Glomerular endothelial cell (primary cell): ENCODE data around the gene SCARB1. TPM values are rescaled to one million over a fixed set of nuclear protein-coding genes. Genes with fewer than 3 reads are reported as not detected.

Experiments
- DNase-seq: peaks from one replicate; pipeline ENCODE4 v3.0.0-alpha.2; 2011; ENCODE audit warnings: low read depth, low spot score; ENCODE audit errors: extremely low read depth
- total RNA-seq: library from RNA; depleted of rRNA; stranded (reverse); fragments of >200 nt; gene quantifications from 2 replicates; pipeline ENCODE4 v1.2.3, GENCODE V29; 2015

Gene SCARB1
- total RNA-seq, 1 donor from 2014 or later = 32.4 TPM

- DNase-seq = no peak
Measured at GRCh38 chr12:124866195-124866882, 2.7 kb upstream of the SCARB1 start.

- DNase-seq = no peak
Measured at GRCh38 chr12:124865728-124866127, 2.1 kb upstream of the SCARB1 start.

- no peak for DNase-seq
Measured at GRCh38 chr12:124864326-124864752, 675 bp upstream of the SCARB1 start.

- no peak for DNase-seq
Measured at GRCh38 chr12:124862768-124863415, 772 bp downstream of the SCARB1 start.

GRCh38 chr12:124861898-124862676 lies 1.6 kb downstream of the SCARB1 start:
- DNase-seq = no peak

- no peak for DNase-seq
Measured at GRCh38 chr12:124861492-124861891, 2.2 kb downstream of the SCARB1 start.

GRCh38 chr12:124857921-124858461 lies 5.7 kb downstream of the SCARB1 start:
- no peak for DNase-seq

GRCh38 chr12:124856842-124857178 lies 6.9 kb downstream of the SCARB1 start:
- DNase-seq = no peak

GRCh38 chr12:124856132-124856841 lies 7.4 kb downstream of the SCARB1 start:
- DNase-seq = no peak

GRCh38 chr12:124855275-124855957 lies 8.2 kb downstream of the SCARB1 start:
- DNase-seq = no peak

- no peak for DNase-seq
Measured at GRCh38 chr12:124854637-124855184, 9.0 kb downstream of the SCARB1 start.

GRCh38 chr12:124853781-124854636 lies 9.7 kb downstream of the SCARB1 start:
- DNase-seq = no peak

GRCh38 chr12:124852911-124853427 lies 10.7 kb downstream of the SCARB1 start:
- no peak for DNase-seq

- no peak for DNase-seq
Measured at GRCh38 chr12:124852329-124852831, 11.3 kb downstream of the SCARB1 start.

GRCh38 chr12:124851342-124851741 lies 12.3 kb downstream of the SCARB1 start:
- no peak for DNase-seq

GRCh38 chr12:124849382-124849781 lies 14.3 kb downstream of the SCARB1 start:
- no peak for DNase-seq

- no peak for DNase-seq
Measured at GRCh38 chr12:124848621-124849380, 14.9 kb downstream of the SCARB1 start.
